ENCODE measurements around the gene ABHD12. TPM values are rescaled to one million over a fixed set of nuclear protein-coding genes. Genes with fewer than 3 reads are reported as not detected.

The ABHD12 gene
- total and polyA plus RNA-seq, 10 of the 15 experiments (the other 5 are each of a cell fraction or from before 2014, with no cell fraction given), result 1.5 to 61.8 (median 26.7) TPM

DNA sequence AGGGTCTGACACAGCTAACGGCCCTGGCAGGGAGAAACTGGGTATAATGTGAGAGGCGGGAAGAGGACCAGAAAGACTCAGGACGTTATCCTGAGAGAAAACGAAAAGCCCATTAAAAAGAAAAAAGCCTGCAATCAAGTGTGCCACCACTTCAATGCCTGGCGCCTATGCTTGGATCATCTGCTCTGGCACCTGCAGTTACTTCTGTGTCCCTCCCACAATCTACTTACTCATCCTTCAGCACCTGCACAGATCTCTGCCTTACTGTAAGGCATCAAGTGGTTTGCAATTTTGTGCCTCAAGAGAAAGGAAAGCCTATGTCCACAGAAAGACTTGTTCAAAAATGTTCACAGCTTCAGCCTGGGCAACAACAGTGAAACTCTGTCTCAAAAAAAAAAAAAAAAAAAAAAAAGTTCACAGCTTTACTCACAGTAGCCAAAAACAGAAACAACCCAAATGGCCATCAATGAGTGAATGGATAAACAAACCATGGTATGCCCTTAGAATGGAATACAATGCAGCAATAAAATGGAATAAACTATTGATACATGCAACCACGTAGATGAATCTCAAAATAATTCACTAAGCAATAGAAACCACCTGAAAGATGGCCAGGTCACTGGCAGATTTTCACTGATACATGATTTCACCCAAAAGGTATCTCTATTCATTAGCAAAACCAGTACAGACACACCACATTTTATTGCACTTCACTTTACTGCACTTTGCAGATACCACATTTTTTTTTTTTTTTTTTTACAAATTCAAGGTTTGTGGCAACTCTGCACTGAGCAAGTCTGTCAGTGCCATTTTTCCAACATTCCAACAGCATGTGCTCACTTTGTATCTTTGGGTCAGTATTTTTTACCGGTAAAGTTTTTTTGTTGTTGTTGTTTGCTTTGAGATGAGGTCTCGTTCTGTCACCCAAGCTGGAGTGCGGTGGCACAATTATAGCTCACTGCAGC, 48.6 kb downstream of the ABHD12 start:
- no peak overlapping the region for H3K27ac ChIP-seq (ENCODE audit: control insufficient read depth, insufficient read depth)
- intact Hi-C loops (cut with micrococcal nuclease; ENCODE audit: unreplicated experiment), result no loop called here
- ChIA-PET SMC1A (ENCODE audit: uncharacterized antibody, unreplicated experiment) (interaction anchor here (1.0 to 1.3 kb wide), 2 partner anchors 20 to 92 kb away, joined by 3 to 4 read pairs; no protein-coding TSS in a partner anchor), POLR2A (interaction anchor here (0.6 kb wide), 1 partner anchor 72 kb away, joined by 3 read pairs; no protein-coding TSS in a partner anchor), CTCF (interaction anchor here (1.1 to 1.2 kb wide), 2 partner anchors 12 to 57 kb away, joined by 4 read pairs; no protein-coding TSS in a partner anchor), RAD21 (ENCODE audit: unreplicated experiment) (interaction anchor here (0.8 to 1.6 kb wide), 4 partner anchors 23 to 53 kb away, joined by 3 to 5 read pairs (median 4); no protein-coding TSS in a partner anchor)
- no peak overlapping the region for H3K4me3 ChIP-seq
- peaks cover 2% of the 10 kb centered on the region; the same call in 1 of the 2 replicates for H4K20me1 ChIP-seq (ENCODE audit: control insufficient read depth, insufficient read depth)
- no peaks in the 10 kb centered on the region for H3K9me3 ChIP-seq (replicated peaks; ENCODE audit: control insufficient read depth, insufficient read depth, low read length)
- no TSS peak for BruUV-seq (replicated peaks)
- no peak overlapping the region for H2AFZ ChIP-seq (ENCODE audit: control insufficient read depth, low read depth, low read length)
- H3K79me2 ChIP-seq (ENCODE audit: control insufficient read depth, insufficient read depth, low read length), result peaks cover 24% of the 10 kb centered on the region
- 85% methylated on average over 9 of the region's 9 CpGs for WGBS (ENCODE audit: insufficient coverage, insufficient replicate concordance, low lambda C conversion rate, missing lambda C conversion rate)
- TF ChIP-seq ZBTB40 (IDR thresholded peaks at IDR 0.05; ENCODE audit: borderline replicate concordance) (peak; percentile 76), ZNF384 (IDR thresholded peaks at IDR 0.05; ENCODE audit: borderline replicate concordance, low read depth, low read length) (peak; percentile 76; the same call in 1 of the 2 replicates), SP1 (IDR thresholded peaks at IDR 0.05; ENCODE audit: low read depth, low read length) (no peak)
- peaks cover 4 to 6% of the 10 kb centered on the region in 2 experiments; a peak in 3 of 4 replicates for H3K36me3 ChIP-seq (ENCODE audit: control insufficient read depth in 2 of 2, insufficient read depth in 2 of 2, low read length in 1 of 2)
- ATAC-seq (no peak), FAIRE-seq (no peak), DNase-seq (ENCODE audit: low read depth, low spot score) (no peak)
- H3K4me2 ChIP-seq (ENCODE audit: control insufficient read depth, insufficient read depth), result no peak overlapping the region
- H3K4me1 ChIP-seq (ENCODE audit: control insufficient read depth, insufficient read depth, low read length), result no peaks in the 10 kb centered on the region
- in situ Hi-C loops (cut with MboI), result no loop called here
- no peak overlapping the region for H3K9ac ChIP-seq (ENCODE audit: control insufficient read depth, insufficient read depth, low read length)
- H3K27me3 ChIP-seq (replicated peaks in 1 of 2; ENCODE audit: control insufficient read depth in 2 of 2, insufficient read depth in 2 of 2, low read length in 1 of 2), result no peaks in the 10 kb centered on the region
